ENCODE measurements around the gene LYPD3. TPM values are rescaled to one million over a fixed set of nuclear protein-coding genes. Genes with fewer than 3 reads are reported as not detected.

The LYPD3 gene
- total RNA-seq, 2 experiments from 2014 or later, result not detected

- CTCF ChIA-PET (ENCODE audit: unreplicated experiment), result no interaction called here
- H2AFZ ChIP-seq (ENCODE audit: low read length), result no peak overlapping the region
- BruUV-seq (replicated peaks), result no TSS peak
- H3K9me2 ChIP-seq (ENCODE audit: insufficient read depth, low read length), result no peaks in the 10 kb centered on the region
- POLR2A ChIA-PET, result no interaction called here
- no peak for TF ChIP-seq EZH2phosphoT487 (IDR thresholded peaks at IDR 0.05; ENCODE audit: borderline replicate concordance, low read depth, low read length)
- TF ChIP-seq CTCF (conservative IDR thresholded peaks at IDR 0.05; ENCODE audit: low read length), result no peak
- H3K27ac ChIP-seq (ENCODE audit: low read depth, low read length, poor library complexity, severe bottlenecking), result no peak overlapping the region
- intact Hi-C loops (cut with micrococcal nuclease; ENCODE audit: unreplicated experiment), result no loop called here
- no peaks in the 10 kb centered on the region for H3K79me2 ChIP-seq (ENCODE audit: insufficient read depth, low read depth, low read length)
- no peaks in the 10 kb centered on the region for H3K36me3 ChIP-seq (ENCODE audit: insufficient read depth, low read length)
- no peak for DNase-seq (ENCODE audit: low spot score)
- H3K4me3 ChIP-seq (ENCODE audit: low read depth, low read length, poor library complexity, severe bottlenecking), result no peak overlapping the region
- H3K9me3 ChIP-seq (ENCODE audit: low read length), result no peaks in the 10 kb centered on the region
- no peaks in the 10 kb centered on the region for H3K4me1 ChIP-seq (ENCODE audit: insufficient read depth, low read length, poor library complexity, severe bottlenecking)
- no peaks in the 10 kb centered on the region for H4K20me1 ChIP-seq (ENCODE audit: insufficient read depth, low read length)
- H3K4me2 ChIP-seq (ENCODE audit: low read length), result no peak overlapping the region
These were observed 14.8 kb downstream of the LYPD3 start for GRCh38 chr19:43450545-43450997.

- no TSS peak for BruUV-seq (replicated peaks)
These were observed 17.8 kb downstream of the LYPD3 start for GRCh38 chr19:43447655-43448054.

More at GRCh38 chr19:43447655-43448054, 17.8 kb downstream of the LYPD3 start:
- TF ChIP-seq CTCF (conservative IDR thresholded peaks at IDR 0.05; ENCODE audit: low read length) (no peak), EZH2phosphoT487 (IDR thresholded peaks at IDR 0.05; ENCODE audit: borderline replicate concordance, low read depth, low read length) (no peak)
- Histone ChIP-seq H3K4me1 (ENCODE audit: insufficient read depth, low read length, poor library complexity, severe bottlenecking) (no peaks in the 10 kb centered on the region), H3K27ac (ENCODE audit: low read depth, low read length, poor library complexity, severe bottlenecking) (no peak overlapping the region), H3K9me3 (ENCODE audit: low read length) (no peaks in the 10 kb centered on the region), H3K36me3 (ENCODE audit: insufficient read depth, low read length) (no peaks in the 10 kb centered on the region), H2AFZ (ENCODE audit: low read length) (no peak overlapping the region), H3K79me2 (ENCODE audit: insufficient read depth, low read depth, low read length) (no peaks in the 10 kb centered on the region), H3K9me2 (ENCODE audit: insufficient read depth, low read length) (no peaks in the 10 kb centered on the region), H4K20me1 (ENCODE audit: insufficient read depth, low read length) (no peaks in the 10 kb centered on the region), H3K4me3 (ENCODE audit: low read depth, low read length, poor library complexity, severe bottlenecking) (no peak overlapping the region), H3K4me2 (ENCODE audit: low read length) (no peak overlapping the region)
- intact Hi-C loops (cut with micrococcal nuclease; ENCODE audit: unreplicated experiment), result loop anchor here (1.0 to 10.0 kb wide), 2 partner anchors 72 to 147 kb away; partner anchors contain the start of genes IRGQ and ZNF576
- POLR2A ChIA-PET, result interaction anchor here (0.6 kb wide), 1 partner anchor 201 kb away, joined by 3 read pairs; no protein-coding TSS in a partner anchor
- DNase-seq (ENCODE audit: low spot score), result no peak
- CTCF ChIA-PET (ENCODE audit: unreplicated experiment), result interaction anchor here (1.0 to 1.2 kb wide), 2 partner anchors 70 to 72 kb away, joined by 3 to 4 read pairs; no protein-coding TSS in a partner anchor

Measured in OCI-LY7 (cell line).